Keratinocyte (primary cell): ENCODE data around the gene ACTR10.

ENCODE experiments used
- CTCF ChIP-seq, 3 experiments: IDR thresholded peaks in 1 of 3; conservative IDR thresholded peaks in 1 of 3; optimal IDR thresholded peaks in 1 of 3; 2 replicates in 2 of 3; 3 replicates in 1 of 3; pipeline versions ENCODE3 to v1.5.1; 2011; ENCODE audit warnings: low read length in 3 of 3, mild to moderate bottlenecking in 3 of 3, moderate library complexity in 2 of 3, control low read depth in 1 of 3, inconsistent platforms in 1 of 3; ENCODE audit not compliant: insufficient read depth in 2 of 3; ENCODE audit errors: extremely low read depth in 1 of 3
- EZH2 ChIP-seq: IDR thresholded peaks from one replicate; pipeline ENCODE4 v1.6.1; 2012; ENCODE audit warnings: inconsistent platforms, mild to moderate bottlenecking, low read length, moderate library complexity

DNA sequence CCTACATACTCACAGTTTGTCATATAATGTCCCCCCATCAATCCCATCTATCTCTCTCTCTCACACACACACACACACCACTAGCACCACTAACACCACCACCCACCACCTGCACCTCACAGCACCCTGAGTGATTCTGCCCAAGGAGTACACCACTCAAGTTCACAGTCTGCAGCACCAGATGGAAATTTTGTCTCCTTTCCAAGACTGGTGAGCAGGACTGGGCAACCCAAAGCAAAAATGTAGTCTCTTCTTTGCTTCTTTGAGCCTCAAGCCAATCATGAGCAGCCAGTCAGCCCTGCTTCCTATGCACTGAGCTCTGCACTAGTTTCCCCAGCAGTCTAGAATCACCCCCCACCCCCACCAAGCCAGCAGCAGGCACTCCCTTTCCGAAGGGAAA is 32.9 kb upstream of the ACTR10 start:
- no peak for TF ChIP-seq CTCF (optimal IDR thresholded peaks at IDR 0.05 in 1 of 3, IDR thresholded peaks at IDR 0.05 in 1 of 3, conservative IDR thresholded peaks at IDR 0.05 in 1 of 3; ENCODE audit: extremely low read depth in 1 of 3, insufficient read depth in 2 of 3, low read length in 3 of 3)
- no peak for TF ChIP-seq EZH2
